Measurements from ENCODE around the gene CA6.
"Not testable (repeated sequence)": the region's sequence is repeated elsewhere in the genome, so short reads cannot be mapped to it uniquely, and the experiment has no call there.

The CA6 gene

GRCh38 chr1:8976338-8976737 is 30.7 kb downstream of the CA6 start:
- DNase-seq: no peak

- DNase-seq: no peak
Observed at GRCh38 chr1:8976896-8977450, 31.3 kb downstream of the CA6 start.

- no peak for DNase-seq
Observed at GRCh38 chr1:8980656-8981055, 35.0 kb downstream of the CA6 start.

GRCh38 chr1:8981169-8981568 is 35.5 kb downstream of the CA6 start:
- DNase-seq: no peak

- DNase-seq: no peak
Observed at GRCh38 chr1:8984203-8984602, 38.5 kb downstream of the CA6 start.

- DNase-seq: no peak
Observed at GRCh38 chr1:8984990-8985389, 39.3 kb downstream of the CA6 start.

GRCh38 chr1:8985915-8986813 is 40.5 kb downstream of the CA6 start:
- DNase-seq: no peak

GRCh38 chr1:8986814-8987190 is 41.1 kb downstream of the CA6 start:
- DNase-seq: no peak

GRCh38 chr1:8987881-8988617 is 42.4 kb downstream of the CA6 start:
- DNase-seq: no peak

GRCh38 chr1:8988618-8988967 is 42.9 kb downstream of the CA6 start:
- no peak for DNase-seq

- DNase-seq: no peak
Observed at GRCh38 chr1:8989061-8989460, 43.4 kb downstream of the CA6 start.

GRCh38 chr1:8989821-8990220 is 44.2 kb downstream of the CA6 start:
- no peak for DNase-seq

GRCh38 chr1:8992936-8993687 is 47.4 kb downstream of the CA6 start:
- DNase-seq: no peak

- DNase-seq: not testable (repeated sequence)
Observed at GRCh38 chr1:8993962-8994675, 48.5 kb downstream of the CA6 start.

GRCh38 chr1:9001534-9002214 is 56.0 kb downstream of the CA6 start:
- not testable (repeated sequence) for DNase-seq

GRCh38 chr1:9002215-9002560 is 56.5 kb downstream of the CA6 start:
- not testable (repeated sequence) for DNase-seq

- no peak for DNase-seq
Observed at GRCh38 chr1:9004031-9004699, 58.5 kb downstream of the CA6 start.

GRCh38 chr1:9004700-9005394 is 59.2 kb downstream of the CA6 start:
- DNase-seq: no peak

GRCh38 chr1:9005395-9005708 is 59.7 kb downstream of the CA6 start:
- DNase-seq: no peak

GRCh38 chr1:9006956-9007615 is 61.4 kb downstream of the CA6 start:
- DNase-seq: no peak
